Measurements from ENCODE around the gene C5orf22. TPM values are rescaled to one million over a fixed set of nuclear protein-coding genes. Genes with fewer than 3 reads are reported as not detected.

The C5orf22 gene
- total and polyA plus RNA-seq, 2 donors (not counting 3 experiments of a cell fraction or from before 2014, with no cell fraction given): 11.7 to 27.5 TPM

DNA sequence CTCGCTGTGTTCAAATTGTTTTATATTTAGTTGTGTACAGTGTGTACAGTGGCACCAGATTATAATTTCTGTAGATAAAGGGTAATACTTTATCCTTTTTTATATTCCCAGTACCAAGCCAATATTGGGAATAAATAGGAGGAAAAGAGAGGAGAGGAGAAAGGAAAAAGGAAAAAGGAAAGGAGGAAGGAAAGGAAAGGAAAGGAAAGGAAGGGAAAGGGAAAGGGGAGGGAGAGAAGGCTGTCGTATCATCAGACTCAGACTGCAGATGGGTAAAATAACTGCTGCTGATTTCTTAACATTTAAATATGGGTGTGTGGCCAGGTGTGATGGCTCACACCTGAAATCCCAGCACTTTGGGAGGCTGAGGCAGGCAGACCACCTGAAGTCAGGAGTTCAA lies 51.0 kb downstream of the C5orf22 start:
- H3K36me3 ChIP-seq (ENCODE audit: control insufficient read depth in 2 of 2, extremely low read depth in 1 of 2, insufficient read depth in 2 of 2, low read length in 2 of 2): no peaks in the 10 kb centered on the region

More for the DNA sequence above, 51.0 kb downstream of the C5orf22 start:
- BruUV-seq (replicated peaks): no TSS peak
- peaks cover 0 to 2% of the 10 kb centered on the region in 2 experiments for H3K27me3 ChIP-seq (ENCODE audit: control insufficient read depth in 2 of 2, insufficient read depth in 2 of 2, low read length in 2 of 2)
- H2AFZ ChIP-seq (ENCODE audit: low read depth, low read length): no peak overlapping the region
- DNase-seq (ENCODE audit: low read depth, low spot score) (no peak), FAIRE-seq (no peak)
- H4K20me1 ChIP-seq (replicated peaks; ENCODE audit: control insufficient read depth, extremely low read depth, insufficient read depth, low read length): no peaks in the 10 kb centered on the region
- TF ChIP-seq, protein P1, sequence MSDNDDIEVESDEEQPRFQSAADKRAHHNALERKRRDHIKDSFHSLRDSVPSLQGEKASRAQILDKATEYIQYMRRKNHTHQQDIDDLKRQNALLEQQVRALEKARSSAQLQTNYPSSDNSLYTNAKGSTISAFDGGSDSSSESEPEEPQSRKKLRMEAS (IDR thresholded peaks at IDR 0.05; ENCODE audit: insufficient read depth, insufficient read length): no peak
- TF ChIP-seq POLR2AphosphoS5 (IDR thresholded peaks at IDR 0.05; ENCODE audit: insufficient read depth, low read depth, low read length): no peak
- TF ChIP-seq GATA2 (IDR thresholded peaks at IDR 0.05; ENCODE audit: insufficient read depth, insufficient read length, low read depth, low read length): no peak
- no peak for TF ChIP-seq JUN (IDR thresholded peaks at IDR 0.05; ENCODE audit: borderline replicate concordance, insufficient read depth, insufficient read length, low read depth)
- no peak for TF ChIP-seq EZH2 (IDR thresholded peaks at IDR 0.05; ENCODE audit: borderline replicate concordance, low read depth, low read length, severe bottlenecking)
- no peak for TF ChIP-seq MYC (IDR thresholded peaks at IDR 0.05; ENCODE audit: low read depth, low read length)
- no peak for TF ChIP-seq CTCF (IDR thresholded peaks at IDR 0.05; ENCODE audit: extremely low read depth in 1 of 2, insufficient read depth in 1 of 2, low read depth in 1 of 2, low read length in 2 of 2)
- TF ChIP-seq FOS (IDR thresholded peaks at IDR 0.05; ENCODE audit: borderline replicate concordance, insufficient read depth, low read length): no peak
- no peak for TF ChIP-seq POLR2A (IDR thresholded peaks at IDR 0.05; ENCODE audit: low read depth, low read length)
- intact Hi-C loops (cut with micrococcal nuclease) (no loop called here), dilution Hi-C loops (cut with MboI; ENCODE audit: extremely low pct_ligation_motif_present, low sequenced_read_pairs) (no loop called here)
- no peak overlapping the region for H3K9ac ChIP-seq (replicated peaks; ENCODE audit: extremely low read depth, insufficient read depth, low read length)
- no peak overlapping the region for H3K27ac ChIP-seq (ENCODE audit: insufficient read depth, low read depth, low read length)
- H3K4me1 ChIP-seq (ENCODE audit: control insufficient read depth, extremely low read depth, insufficient read depth, low read length): no peaks in the 10 kb centered on the region
- H3K79me2 ChIP-seq (ENCODE audit: control insufficient read depth, insufficient read depth, low read length): no peaks in the 10 kb centered on the region
- no peaks in the 10 kb centered on the region for H3K9me3 ChIP-seq (replicated peaks; ENCODE audit: control insufficient read depth, insufficient read depth, low read length)
- CTCF ChIA-PET: interaction anchor here (0.6 to 2.3 kb wide), 3 partner anchors 226 to 510 kb away, joined by 3 to 19 read pairs (median 19); no protein-coding TSS in a partner anchor
- POLR2A ChIA-PET: no interaction called here
- no peaks in the 10 kb centered on the region for H3K9me1 ChIP-seq (replicated peaks; ENCODE audit: control insufficient read depth, extremely low read depth, insufficient read depth, low read length)
- H3K4me3 ChIP-seq (replicated peaks in 1 of 3; ENCODE audit: insufficient read depth in 1 of 3, low read depth in 1 of 3, low read length in 3 of 3): no peak overlapping the region
- no peak overlapping the region for H3K4me2 ChIP-seq (ENCODE audit: insufficient read depth, low read length)
